Measurements from ENCODE around the gene MRPL24. TPM values are rescaled to one million over a fixed set of nuclear protein-coding genes. Genes with fewer than 3 reads are reported as not detected.
"Not testable (repeated sequence)": the region's sequence is repeated elsewhere in the genome, so short reads cannot be mapped to it uniquely, and the experiment has no call there.

The MRPL24 gene
- polyA plus RNA-seq, 1 experiment = 65.5 TPM

GRCh38 chr1:156760796-156761104 is 19.9 kb upstream of the MRPL24 start:
- CTCF ChIA-PET = interaction anchor here (0.7 to 0.8 kb wide), 2 partner anchors 13 to 71 kb away, joined by 3 read pairs; no protein-coding TSS in a partner anchor
- Histone ChIP-seq H3K27me3 (ENCODE audit: control insufficient read depth, insufficient read depth, low read length) (no peaks in the 10 kb centered on the region), H3K9me3 (ENCODE audit: control insufficient read depth, insufficient read depth, low read length) (no peaks in the 10 kb centered on the region), H3K27ac (ENCODE audit: low read depth, low read length) (no peak overlapping the region), H3K4me3 (ENCODE audit: low read depth, low read length) (no peak overlapping the region)
- DNase-seq (ENCODE audit: low read depth, low spot score) = no peak
- POLR2A ChIA-PET = no interaction called here
- TF ChIP-seq, protein P1, sequence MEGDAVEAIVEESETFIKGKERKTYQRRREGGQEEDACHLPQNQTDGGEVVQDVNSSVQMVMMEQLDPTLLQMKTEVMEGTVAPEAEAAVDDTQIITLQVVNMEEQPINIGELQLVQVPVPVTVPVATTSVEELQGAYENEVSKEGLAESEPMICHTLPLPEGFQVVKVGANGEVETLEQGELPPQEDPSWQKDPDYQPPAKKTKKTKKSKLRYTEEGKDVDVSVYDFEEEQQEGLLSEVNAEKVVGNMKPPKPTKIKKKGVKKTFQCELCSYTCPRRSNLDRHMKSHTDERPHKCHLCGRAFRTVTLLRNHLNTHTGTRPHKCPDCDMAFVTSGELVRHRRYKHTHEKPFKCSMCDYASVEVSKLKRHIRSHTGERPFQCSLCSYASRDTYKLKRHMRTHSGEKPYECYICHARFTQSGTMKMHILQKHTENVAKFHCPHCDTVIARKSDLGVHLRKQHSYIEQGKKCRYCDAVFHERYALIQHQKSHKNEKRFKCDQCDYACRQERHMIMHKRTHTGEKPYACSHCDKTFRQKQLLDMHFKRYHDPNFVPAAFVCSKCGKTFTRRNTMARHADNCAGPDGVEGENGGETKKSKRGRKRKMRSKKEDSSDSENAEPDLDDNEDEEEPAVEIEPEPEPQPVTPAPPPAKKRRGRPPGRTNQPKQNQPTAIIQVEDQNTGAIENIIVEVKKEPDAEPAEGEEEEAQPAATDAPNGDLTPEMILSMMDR (IDR thresholded peaks at IDR 0.05; ENCODE audit: low read depth, low read length) = no peak

DNA sequence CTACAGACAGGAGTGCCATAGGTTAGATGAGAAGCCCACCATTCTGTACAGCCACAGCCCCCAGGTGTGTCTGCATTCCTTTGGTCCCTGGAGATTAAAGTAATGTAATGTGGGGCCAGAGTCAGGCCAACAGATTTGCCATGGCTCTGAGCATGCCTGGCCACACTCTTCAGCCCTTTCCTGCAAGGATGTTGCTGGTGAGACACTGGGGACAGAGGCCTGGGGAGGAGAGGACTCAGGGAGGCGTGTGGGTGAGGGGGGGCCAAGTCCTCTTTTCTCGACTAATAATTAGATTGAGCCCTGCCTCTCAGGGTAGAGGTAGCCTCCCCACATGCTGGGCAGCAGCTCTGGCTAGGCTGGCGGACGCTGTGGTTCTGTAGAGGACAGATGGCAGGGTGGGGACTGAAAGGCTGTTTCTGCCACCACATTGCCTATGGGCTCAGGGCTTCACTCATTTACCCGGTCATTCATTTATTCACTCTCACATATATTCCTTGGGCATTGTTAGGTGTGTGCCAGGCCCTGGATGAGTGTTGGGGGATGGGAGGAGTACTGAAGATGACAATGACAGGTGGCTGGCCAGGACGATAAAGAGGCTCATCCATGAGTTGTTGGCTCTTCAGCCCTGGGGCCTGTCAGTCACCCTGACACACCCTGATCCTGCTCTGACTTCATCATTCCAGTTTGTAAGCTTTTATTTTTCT is 19.4 kb upstream of the MRPL24 start:
- Histone ChIP-seq H3K27me3 (ENCODE audit: control insufficient read depth, insufficient read depth, low read length) (no peaks in the 10 kb centered on the region), H3K27ac (ENCODE audit: low read depth, low read length) (no peak overlapping the region), H3K9me3 (ENCODE audit: control insufficient read depth, insufficient read depth, low read length) (no peaks in the 10 kb centered on the region), H3K4me3 (ENCODE audit: low read depth, low read length) (no peak overlapping the region)
- ChIA-PET POLR2A (no interaction called here), CTCF (interaction anchor here (0.7 to 0.8 kb wide), 2 partner anchors 12 to 71 kb away, joined by 3 read pairs; no protein-coding TSS in a partner anchor)
- no peak for DNase-seq (ENCODE audit: low read depth, low spot score)
- TF ChIP-seq, protein P1 (IDR thresholded peaks at IDR 0.05; ENCODE audit: low read depth, low read length) = no peak

DNA sequence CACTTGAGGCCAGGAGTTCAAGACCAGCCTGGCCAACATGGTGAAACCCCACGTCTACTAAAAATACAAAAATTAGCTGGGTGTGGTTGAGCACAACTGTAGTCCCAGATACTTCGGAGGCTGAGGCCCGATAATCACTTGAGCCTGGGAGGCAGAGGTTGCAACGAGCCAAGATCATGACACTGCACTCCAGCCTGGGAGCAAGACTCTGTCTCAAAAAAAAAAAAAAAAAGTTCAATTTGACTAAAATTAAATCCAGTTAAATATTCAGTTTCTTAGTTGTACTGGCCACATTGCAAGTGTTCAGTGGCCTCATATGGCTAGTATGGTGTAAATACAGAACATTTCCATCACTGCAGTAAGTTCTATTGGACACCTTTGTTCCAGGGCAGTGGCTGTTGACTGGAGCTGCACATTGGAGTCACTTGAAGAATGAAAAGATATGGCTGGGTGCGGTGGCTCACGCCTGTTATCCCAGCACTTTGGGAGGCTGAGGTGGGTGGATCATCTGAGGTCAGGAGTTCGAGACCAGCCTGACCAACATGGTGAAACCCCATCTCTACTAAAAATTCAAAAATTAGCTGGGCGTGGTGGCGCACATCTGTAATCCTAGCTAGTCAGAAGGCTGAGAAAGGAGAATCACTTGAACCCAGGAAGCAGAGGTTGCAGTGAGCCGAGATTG is 16.8 kb upstream of the MRPL24 start:
- H3K27me3 ChIP-seq (ENCODE audit: control insufficient read depth, insufficient read depth, low read length); DNase-seq (ENCODE audit: low read depth, low spot score); H3K4me3 ChIP-seq (ENCODE audit: low read depth, low read length); H3K27ac ChIP-seq (ENCODE audit: low read depth, low read length); POLR2A ChIA-PET; H3K9me3 ChIP-seq (ENCODE audit: control insufficient read depth, insufficient read depth, low read length): not testable (repeated sequence)
- CTCF ChIA-PET = interaction anchor here (1.0 to 1.5 kb wide), 2 partner anchors 14 to 32 kb away, joined by 3 read pairs; no protein-coding TSS in a partner anchor

DNA sequence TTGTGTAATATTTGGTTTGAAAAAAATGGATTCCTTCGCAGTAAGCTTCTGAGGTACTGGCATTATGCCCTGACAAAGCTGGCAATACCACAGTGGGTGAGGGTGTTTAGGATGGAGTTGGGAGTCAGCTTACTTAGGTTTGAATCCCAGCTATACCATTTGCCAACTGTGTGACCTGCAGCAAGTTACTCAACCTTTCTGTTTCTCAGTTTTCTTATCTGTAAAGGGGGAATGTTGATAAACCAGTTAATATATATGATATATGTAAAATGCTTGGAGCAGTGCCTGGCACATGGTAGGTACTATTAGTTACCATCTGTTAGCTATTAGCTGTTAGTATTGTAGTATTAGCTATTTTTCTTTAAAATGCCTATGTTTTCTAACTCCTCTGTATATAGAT is 15.5 kb upstream of the MRPL24 start:
- TF ChIP-seq, protein P1 (IDR thresholded peaks at IDR 0.05; ENCODE audit: low read depth, low read length) = no peak
- H3K27me3 ChIP-seq (ENCODE audit: control insufficient read depth, insufficient read depth, low read length) = no peaks in the 10 kb centered on the region
- POLR2A ChIA-PET = interaction anchor here (1.2 kb wide), 1 partner anchor 28 kb away, joined by 5 read pairs; the partner anchor contains the start of gene ISG20L2
- H3K9me3 ChIP-seq (ENCODE audit: control insufficient read depth, insufficient read depth, low read length) = no peaks in the 10 kb centered on the region; the same call in 1 of the 2 replicates
- H3K4me3 ChIP-seq (ENCODE audit: low read depth, low read length) = no peak overlapping the region
- CTCF ChIA-PET = interaction anchor here (0.7 to 1.2 kb wide), 4 partner anchors 9 to 97 kb away, joined by 3 to 7 read pairs (median 4); no protein-coding TSS in a partner anchor
- H3K27ac ChIP-seq (ENCODE audit: low read depth, low read length) = no peak overlapping the region
- DNase-seq (ENCODE audit: low read depth, low spot score) = no peak

DNA sequence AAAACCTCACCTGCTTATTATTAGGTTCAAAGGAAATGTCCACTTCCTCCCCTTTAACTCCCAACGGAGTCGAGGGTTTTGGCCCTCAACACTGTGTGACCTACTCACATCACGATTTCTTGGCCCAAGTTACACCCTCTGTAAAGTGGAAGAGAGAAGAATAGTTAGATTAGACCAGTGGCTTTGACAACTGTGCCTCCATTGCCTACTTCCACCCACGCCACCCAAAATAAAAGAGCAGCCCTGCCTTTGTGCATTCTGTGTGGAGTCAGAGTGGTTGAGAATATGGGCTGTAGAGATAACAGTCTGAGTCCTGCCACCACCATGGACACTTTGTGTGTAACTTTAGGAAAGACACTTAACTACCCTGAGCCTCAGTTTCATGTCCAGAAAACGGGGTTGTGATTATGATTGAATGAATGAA is 14.7 kb upstream of the MRPL24 start:
- POLR2A ChIA-PET = no interaction called here

More for the DNA sequence above, 14.7 kb upstream of the MRPL24 start:
- H3K27me3 ChIP-seq (ENCODE audit: control insufficient read depth, insufficient read depth, low read length) = no peaks in the 10 kb centered on the region
- DNase-seq (ENCODE audit: low read depth, low spot score) = no peak
- TF ChIP-seq, protein P1 (IDR thresholded peaks at IDR 0.05; ENCODE audit: low read depth, low read length) = no peak
- H3K9me3 ChIP-seq (ENCODE audit: control insufficient read depth, insufficient read depth, low read length) = peaks cover 5% of the 10 kb centered on the region; the same call in 1 of the 2 replicates
- H3K4me3 ChIP-seq (ENCODE audit: low read depth, low read length) = no peak overlapping the region
- H3K27ac ChIP-seq (ENCODE audit: low read depth, low read length) = no peak overlapping the region
- CTCF ChIA-PET = interaction anchor here (0.9 kb wide), 1 partner anchor 29 kb away, joined by 4 read pairs; no protein-coding TSS in a partner anchor

All from AG04450 (cell line).